ENCODE results near the gene TRIM8. TPM values are rescaled to one million over a fixed set of nuclear protein-coding genes. Genes with fewer than 3 reads are reported as not detected.

TRIM8 gene
- total RNA-seq, 1 donor from 2014 or later, result 48.2 TPM

- H3K9me3 Mint-ChIP-seq, result no peaks in the 10 kb centered on the region
- ChIA-PET CTCF (no interaction called here), POLR2A (interaction anchor here (0.6 to 4.7 kb wide), 8 partner anchors 8 to 255 kb away, joined by 3 to 30 read pairs (median 5); partner anchors contain the start of genes ARL3, SFXN2 and WBP1L)
- peak overlapping the region; percentile 98 for H3K27ac Mint-ChIP-seq
- H3K36me3 Mint-ChIP-seq (ENCODE audit: low read depth), result peaks cover 25% of the 10 kb centered on the region
- ATAC-seq (ENCODE audit: low read depth) (no peak), DNase-seq (no peak)
- peak overlapping the region; percentile 48 for H3K4me3 Mint-ChIP-seq
- intact Hi-C loops (cut with micrococcal nuclease), result loop anchor here (5.0 to 10.0 kb wide), 5 partner anchors 267 to 1585 kb away; partner anchors contain the start of genes CALHM3, CNNM2, GBF1 and KAZALD1
- TF ChIP-seq CTCF (IDR thresholded peaks at IDR 0.05), result no peak
- H3K4me1 Mint-ChIP-seq, result peaks cover 88% of the 10 kb centered on the region
- no peaks in the 10 kb centered on the region for H3K27me3 Mint-ChIP-seq
These were observed 5.7 kb downstream of the TRIM8 start for GRCh38 chr10:102649797-102650654.

GRCh38 chr10:102650655-102651454 is 6.6 kb downstream of the TRIM8 start:
- ChIA-PET CTCF (interaction anchor here (0.9 kb wide), 1 partner anchor 28 kb away, joined by 3 read pairs; no protein-coding TSS in a partner anchor), POLR2A (interaction anchor here (0.6 to 4.7 kb wide), 7 partner anchors 8 to 821 kb away, joined by 3 to 30 read pairs (median 7); partner anchors contain the start of genes ARL3 and SFXN2)
- DNase-seq (no peak), ATAC-seq (ENCODE audit: low read depth) (no peak)
- peaks cover 83% of the 10 kb centered on the region for H3K4me1 Mint-ChIP-seq
- H3K9me3 Mint-ChIP-seq, result no peaks in the 10 kb centered on the region
- peak overlapping the region; percentile 98 for H3K27ac Mint-ChIP-seq
- intact Hi-C loops (cut with micrococcal nuclease), result no loop called here
- H3K27me3 Mint-ChIP-seq, result no peaks in the 10 kb centered on the region
- TF ChIP-seq CTCF (IDR thresholded peaks at IDR 0.05), result no peak
- H3K36me3 Mint-ChIP-seq (ENCODE audit: low read depth), result peaks cover 29% of the 10 kb centered on the region
- peak overlapping the region; percentile 48 for H3K4me3 Mint-ChIP-seq

- DNase-seq (no peak), ATAC-seq (ENCODE audit: low read depth) (no peak)
- no peaks in the 10 kb centered on the region for H3K27me3 Mint-ChIP-seq
- ChIA-PET CTCF (interaction anchor here (0.9 kb wide), 1 partner anchor 27 kb away, joined by 3 read pairs; no protein-coding TSS in a partner anchor), POLR2A (interaction anchor here (0.6 to 4.7 kb wide), 7 partner anchors 8 to 822 kb away, joined by 3 to 30 read pairs (median 7); partner anchors contain the start of genes ARL3, SFXN2 and TRIM8)
- intact Hi-C loops (cut with micrococcal nuclease), result loop anchor here (1.0 kb wide), 1 partner anchor 7 kb away; the partner anchor contains the start of gene TRIM8
- peak overlapping the region; percentile 78 for H3K4me3 Mint-ChIP-seq
- no peak for TF ChIP-seq CTCF (IDR thresholded peaks at IDR 0.05)
- H3K4me1 Mint-ChIP-seq, result peaks cover 75% of the 10 kb centered on the region
- H3K36me3 Mint-ChIP-seq (ENCODE audit: low read depth), result peaks cover 31% of the 10 kb centered on the region
- no peaks in the 10 kb centered on the region for H3K9me3 Mint-ChIP-seq
- H3K27ac Mint-ChIP-seq, result peak overlapping the region; percentile 98
These were observed 7.3 kb downstream of the TRIM8 start for GRCh38 chr10:102651455-102652169.

- peaks cover 38% of the 10 kb centered on the region for H3K36me3 Mint-ChIP-seq (ENCODE audit: low read depth)
- ATAC-seq (ENCODE audit: low read depth) (peak; percentile 57), DNase-seq (no peak)
- H3K4me3 Mint-ChIP-seq, result peak overlapping the region; percentile 78
- CTCF ChIA-PET, result interaction anchor here (1.2 kb wide), 1 partner anchor 141 kb away, joined by 4 read pairs; no protein-coding TSS in a partner anchor
- POLR2A ChIA-PET, result interaction anchor here (0.7 to 4.7 kb wide), 7 partner anchors 8 to 62 kb away, joined by 3 to 30 read pairs (median 7); partner anchors contain the start of genes ARL3, SFXN2 and TRIM8
- H3K9me3 Mint-ChIP-seq, result no peaks in the 10 kb centered on the region
- TF ChIP-seq CTCF (IDR thresholded peaks at IDR 0.05), result no peak
- no peaks in the 10 kb centered on the region for H3K27me3 Mint-ChIP-seq
- peak overlapping the region; percentile 98 for H3K27ac Mint-ChIP-seq
- intact Hi-C loops (cut with micrococcal nuclease), result loop anchor here (1.0 kb wide), 1 partner anchor 8 kb away; the partner anchor contains the start of gene TRIM8
- peaks cover 68% of the 10 kb centered on the region for H3K4me1 Mint-ChIP-seq
These were observed 8.1 kb downstream of the TRIM8 start for GRCh38 chr10:102652170-102652916.
